GM23248 (cell line): ENCODE data around the gene TMTC1.

Source experiments
- EZH2 ChIP-seq: fragments of 200-600 bp; sonication (generic); IDR thresholded peaks from 2 replicates; pipeline ENCODE4 v1.6.1; 2018; ENCODE audit warnings: antibody characterized with exemption, mild to moderate bottlenecking; ENCODE audit not compliant: insufficient read depth, poor library complexity, severe bottlenecking
- EZH2phosphoT487 ChIP-seq: fragments of 200-600 bp; sonication (generic); IDR thresholded peaks from 2 replicates; pipeline ENCODE4 v1.6.1; 2018; ENCODE audit warnings: antibody characterized with exemption, moderate library complexity, mild to moderate bottlenecking, low read depth; ENCODE audit not compliant: insufficient read depth

DNA sequence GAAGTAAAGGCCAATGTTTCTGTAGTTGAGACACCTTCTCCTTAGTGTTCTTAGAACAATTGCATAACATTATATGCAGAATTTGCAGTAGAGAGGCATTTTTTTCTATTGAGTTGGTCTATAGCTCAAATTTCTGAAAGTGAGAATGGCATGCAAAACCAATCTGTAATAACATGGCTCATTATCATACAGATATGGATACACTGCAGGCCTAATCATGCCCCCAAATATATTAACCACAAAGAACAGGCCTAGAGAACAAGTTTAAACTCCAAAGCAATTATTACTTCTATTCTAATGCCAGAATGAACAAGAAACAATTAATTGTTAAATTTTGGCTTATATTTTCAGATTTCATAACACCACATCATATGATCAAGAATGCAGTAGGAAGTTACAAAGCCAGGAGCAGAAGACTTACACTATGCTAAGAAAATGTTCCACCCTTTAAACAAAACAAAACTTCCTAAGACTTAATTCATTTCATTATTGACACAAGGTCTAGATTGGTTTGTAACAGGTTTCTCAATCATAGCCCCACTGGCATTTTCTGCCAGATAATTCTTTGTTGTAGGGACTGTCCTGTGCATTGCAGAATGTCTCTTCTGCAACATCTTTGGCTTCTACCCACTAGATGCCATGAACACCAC, 26.9 kb downstream of the TMTC1 start:
- TF ChIP-seq EZH2 (no peak), EZH2phosphoT487 (no peak)
